HepG2 (cell line): ENCODE results near the gene ADCY7. TPM values are rescaled to one million over a fixed set of nuclear protein-coding genes. Genes with fewer than 3 reads are reported as not detected.

Experiments
- BORCS8-MEF2B ChIP-seq: sonication (generic); formaldehyde crosslinking; IDR thresholded peaks from 2 replicates; pipeline ENCODE4 v1.8.0; 2022; ENCODE audit warnings: mild to moderate bottlenecking, missing genetic modification reagents
- CREM ChIP-seq, 2 experiments: sonication (generic) in 1 of 2; formaldehyde crosslinking in 1 of 2; IDR thresholded peaks; 2 replicates each; pipeline versions ENCODE4 v1.4.0 to v1.6.1; 2016 to 2020; ENCODE audit warnings: antibody characterized with exemption in 1 of 2, mild to moderate bottlenecking in 1 of 2, missing genetic modification reagents in 1 of 2
- EHMT2 ChIP-seq: fragments of 200-600 bp; sonication (generic); IDR thresholded peaks from 2 replicates; pipeline ENCODE4 v1.7.0; 2017; ENCODE audit warnings: antibody characterized with exemption, low read depth, low read length, borderline replicate concordance
- FOXP1 ChIP-seq, 2 experiments: fragments of 450-650 bp in 1 of 2; IDR thresholded peaks; 2 replicates each; pipeline ENCODE4 v1.6.1; 2017 to 2018; ENCODE audit warnings: antibody characterized with exemption in 1 of 2
- KDM2A ChIP-seq: sonication (generic); formaldehyde crosslinking; IDR thresholded peaks from 2 replicates; pipeline ENCODE4 v1.4.0; 2020; ENCODE audit warnings: low read depth, missing genetic modification reagents, borderline replicate concordance
- KDM3A ChIP-seq: IDR thresholded peaks from 2 replicates; pipeline ENCODE4 v1.6.1; 2018; ENCODE audit warnings: low read depth, missing compliant biosample characterization
- NFE2L2 ChIP-seq: fragments of 150-350 bp; IDR thresholded peaks from 2 replicates; pipeline ENCODE4 v1.6.1; 2014; ENCODE audit warnings: low read length
- PCBP2 ChIP-seq: fragments of 200-400 bp; formaldehyde crosslinking; optimal IDR thresholded peaks from 2 replicates; pipeline ENCODE3; 2018; ENCODE audit warnings: low read length, low read depth; ENCODE audit not compliant: poor library complexity, severe bottlenecking
- SIX1 ChIP-seq: sonication (generic); formaldehyde crosslinking; IDR thresholded peaks from 2 replicates; pipeline ENCODE4 v1.4.0; 2020; ENCODE audit warnings: missing genetic modification reagents, borderline replicate concordance
- SP140L ChIP-seq: sonication (generic); formaldehyde crosslinking; IDR thresholded peaks from 2 replicates; pipeline ENCODE4 v1.4.0; 2020; ENCODE audit warnings: missing genetic modification reagents, borderline replicate concordance
- ZFP41 ChIP-seq: sonication (generic); formaldehyde crosslinking; IDR thresholded peaks from 2 replicates; pipeline ENCODE4 v1.4.0; 2020; ENCODE audit warnings: mild to moderate bottlenecking, missing genetic modification reagents, borderline replicate concordance
- ZNF10 ChIP-seq: sonication (generic); formaldehyde crosslinking; IDR thresholded peaks from 2 replicates; pipeline ENCODE4 v1.4.0; 2020; ENCODE audit warnings: mild to moderate bottlenecking, low read depth, missing genetic modification reagents, borderline replicate concordance
- ZNF234 ChIP-seq: sonication (generic); formaldehyde crosslinking; conservative IDR thresholded peaks from 2 replicates; pipeline ENCODE4 v1.5.1; 2020; ENCODE audit warnings: mild to moderate bottlenecking, missing genetic modification reagents
- ZNF335 ChIP-seq: sonication (generic); formaldehyde crosslinking; IDR thresholded peaks from 2 replicates; pipeline ENCODE4 v1.4.0; 2020; ENCODE audit warnings: missing genetic modification reagents
- ZNF451 ChIP-seq: sonication (generic); formaldehyde crosslinking; IDR thresholded peaks from 2 replicates; pipeline ENCODE4 v1.5.0; 2020; ENCODE audit warnings: mild to moderate bottlenecking, missing genetic modification reagents
- ZNF567 ChIP-seq: sonication (generic); formaldehyde crosslinking; IDR thresholded peaks from 2 replicates; pipeline ENCODE4 v1.8.1; 2023; ENCODE audit warnings: mild to moderate bottlenecking, missing genetic modification reagents, borderline replicate concordance
- ZNF572 ChIP-seq: sonication (generic); formaldehyde crosslinking; IDR thresholded peaks from 2 replicates; pipeline ENCODE4 v1.5.1; 2020; ENCODE audit warnings: mild to moderate bottlenecking, missing genetic modification reagents
- ZNF790 ChIP-seq: sonication (generic); formaldehyde crosslinking; IDR thresholded peaks from 2 replicates; pipeline ENCODE4 v1.8.0; 2022; ENCODE audit warnings: missing genetic modification reagents, mild to moderate bottlenecking, borderline replicate concordance
- polyA plus RNA-seq, 8 experiments: library from polyadenylated mRNA; depleted of rRNA in 3 of 8; stranded (reverse) in 7 of 8; unstranded in 1 of 8; fragments of >200 nt; fragmentation: Illumina TruSeq in 4 of 8; extraction: Trizol in 4 of 8; gene quantifications; 2 replicates each; pipeline versions ENCODE4 v1.2.1 to v1.2.3, GENCODE V29; 2011 to 2016; ENCODE audit warnings: low read depth in 4 of 8, missing spikeins in 1 of 8, mixed read lengths in 1 of 8; ENCODE audit not compliant: insufficient read depth in 1 of 8
- total RNA-seq, 5 experiments: library from RNA; depleted of rRNA; stranded (reverse); fragments of >200 nt; fragmentation: Illumina TruSeq; extraction: Trizol; gene quantifications; 2 replicates each; pipeline ENCODE4 v1.2.3, GENCODE V29; 2016; ENCODE audit warnings: low read depth in 1 of 5
- TF ChIP-seq, protein P1 (sequence below): sonication (generic); formaldehyde crosslinking; IDR thresholded peaks from 2 replicates; pipeline ENCODE4; 2020; ENCODE audit warnings: missing genetic modification reagents, mild to moderate bottlenecking, borderline replicate concordance
- TF ChIP-seq, protein P2 (sequence below): sonication (generic); formaldehyde crosslinking; IDR thresholded peaks from 2 replicates; pipeline ENCODE4 v1.5.0; 2020; ENCODE audit warnings: mild to moderate bottlenecking, missing genetic modification reagents, moderate library complexity
- TF ChIP-seq, protein P3 (sequence below): sonication (generic); formaldehyde crosslinking; IDR thresholded peaks from 2 replicates; pipeline ENCODE4 v1.5.1; 2020; ENCODE audit warnings: missing genetic modification reagents, mild to moderate bottlenecking, borderline replicate concordance
- TF ChIP-seq, protein P4 (sequence below): sonication (generic); formaldehyde crosslinking; IDR thresholded peaks from 2 replicates; pipeline ENCODE4 v1.8.0; 2022; ENCODE audit warnings: mild to moderate bottlenecking, missing genetic modification reagents; ENCODE audit not compliant: insufficient replicate concordance

The ADCY7 gene
- total and polyA plus RNA-seq, 2 of the 13 experiments (the other 11 are each of a cell fraction or from before 2014, with no cell fraction given) = 2.2 to 4.3 TPM

DNA sequence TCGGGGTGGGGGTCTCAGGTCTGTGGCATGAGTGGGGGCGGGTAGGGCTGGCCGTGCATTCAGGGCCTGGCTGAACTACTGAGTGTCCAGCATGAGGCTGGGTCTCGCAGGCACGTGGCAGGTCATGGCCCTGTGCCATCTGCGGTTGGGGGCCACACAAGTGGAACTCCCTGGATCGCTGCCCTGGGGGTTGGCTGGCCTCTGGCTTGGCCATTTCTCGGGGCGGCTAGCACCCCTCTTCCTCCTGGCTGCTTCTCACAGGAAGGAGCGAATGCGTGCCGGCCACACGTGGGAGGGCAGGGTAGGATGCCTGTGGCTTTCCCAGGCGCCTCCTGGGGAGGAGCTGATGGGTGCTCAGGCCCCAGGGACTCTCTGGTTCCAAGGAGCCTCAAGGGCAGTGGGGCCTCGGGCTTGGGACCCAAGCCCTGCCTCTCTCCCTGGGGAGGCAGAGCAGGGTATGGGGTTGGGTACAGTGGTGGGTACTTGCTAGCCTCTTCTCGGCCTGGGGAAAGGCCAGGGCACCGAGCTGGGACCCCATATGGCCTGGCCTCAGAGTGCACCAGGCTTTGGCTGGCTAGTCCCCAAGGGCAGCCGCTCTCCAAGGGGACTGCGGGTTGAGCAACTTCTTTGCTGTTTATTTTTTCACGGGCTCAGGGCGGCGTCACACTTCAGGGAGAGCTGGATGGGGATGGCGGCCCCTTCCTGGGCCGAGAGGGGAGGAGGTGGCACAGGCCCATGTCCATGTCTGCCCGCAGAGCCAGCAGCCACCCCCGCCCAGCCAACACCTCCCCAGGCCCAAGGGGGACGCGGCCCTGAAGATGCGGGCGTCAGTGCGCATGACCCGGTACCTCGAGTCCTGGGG lies 37.5 kb downstream of the ADCY7 start (continued):
- TF ChIP-seq FOXP1 (IDR thresholded peaks at IDR 0.05) (no peak), FOXP1 (CRISPR knock-in tag; IDR thresholded peaks at IDR 0.05) (peak; percentile 47), ZNF790 (CRISPR knock-in tag) (0 out of 2 replicates have a peak, but pooled peaks have one; percentile 10), ZFP41 (CRISPR knock-in tag) (no peak), ZNF234 (CRISPR knock-in tag) (no peak), SIX1 (CRISPR knock-in tag) (no peak), ZNF572 (CRISPR knock-in tag) (no peak), NFE2L2 (no peak), EHMT2 (no peak), SP140L (no peak), ZNF451 (CRISPR knock-in tag) (0 out of 2 replicates have a peak, but pooled peaks have one; percentile 21), ZNF10 (CRISPR knock-in tag) (no peak), PCBP2 (no peak), BORCS8-MEF2B (CRISPR knock-in tag) (no peak), KDM2A (CRISPR knock-in tag) (peak; percentile 57; the same call in 1 of the 2 replicates), ZNF335 (no peak), KDM3A (no peak), CREM (IDR thresholded peaks at IDR 0.05) (no peak), CREM (CRISPR knock-in tag; IDR thresholded peaks at IDR 0.05) (no peak), ZNF567 (no peak)
- TF ChIP-seq, protein P1, sequence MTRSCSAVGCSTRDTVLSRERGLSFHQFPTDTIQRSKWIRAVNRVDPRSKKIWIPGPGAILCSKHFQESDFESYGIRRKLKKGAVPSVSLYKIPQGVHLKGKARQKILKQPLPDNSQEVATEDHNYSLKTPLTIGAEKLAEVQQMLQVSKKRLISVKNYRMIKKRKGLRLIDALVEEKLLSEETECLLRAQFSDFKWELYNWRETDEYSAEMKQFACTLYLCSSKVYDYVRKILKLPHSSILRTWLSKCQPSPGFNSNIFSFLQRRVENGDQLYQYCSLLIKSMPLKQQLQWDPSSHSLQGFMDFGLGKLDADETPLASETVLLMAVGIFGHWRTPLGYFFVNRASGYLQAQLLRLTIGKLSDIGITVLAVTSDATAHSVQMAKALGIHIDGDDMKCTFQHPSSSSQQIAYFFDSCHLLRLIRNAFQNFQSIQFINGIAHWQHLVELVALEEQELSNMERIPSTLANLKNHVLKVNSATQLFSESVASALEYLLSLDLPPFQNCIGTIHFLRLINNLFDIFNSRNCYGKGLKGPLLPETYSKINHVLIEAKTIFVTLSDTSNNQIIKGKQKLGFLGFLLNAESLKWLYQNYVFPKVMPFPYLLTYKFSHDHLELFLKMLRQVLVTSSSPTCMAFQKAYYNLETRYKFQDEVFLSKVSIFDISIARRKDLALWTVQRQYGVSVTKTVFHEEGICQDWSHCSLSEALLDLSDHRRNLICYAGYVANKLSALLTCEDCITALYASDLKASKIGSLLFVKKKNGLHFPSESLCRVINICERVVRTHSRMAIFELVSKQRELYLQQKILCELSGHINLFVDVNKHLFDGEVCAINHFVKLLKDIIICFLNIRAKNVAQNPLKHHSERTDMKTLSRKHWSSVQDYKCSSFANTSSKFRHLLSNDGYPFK (CRISPR knock-in tag) = no peak
- TF ChIP-seq, protein P2, sequence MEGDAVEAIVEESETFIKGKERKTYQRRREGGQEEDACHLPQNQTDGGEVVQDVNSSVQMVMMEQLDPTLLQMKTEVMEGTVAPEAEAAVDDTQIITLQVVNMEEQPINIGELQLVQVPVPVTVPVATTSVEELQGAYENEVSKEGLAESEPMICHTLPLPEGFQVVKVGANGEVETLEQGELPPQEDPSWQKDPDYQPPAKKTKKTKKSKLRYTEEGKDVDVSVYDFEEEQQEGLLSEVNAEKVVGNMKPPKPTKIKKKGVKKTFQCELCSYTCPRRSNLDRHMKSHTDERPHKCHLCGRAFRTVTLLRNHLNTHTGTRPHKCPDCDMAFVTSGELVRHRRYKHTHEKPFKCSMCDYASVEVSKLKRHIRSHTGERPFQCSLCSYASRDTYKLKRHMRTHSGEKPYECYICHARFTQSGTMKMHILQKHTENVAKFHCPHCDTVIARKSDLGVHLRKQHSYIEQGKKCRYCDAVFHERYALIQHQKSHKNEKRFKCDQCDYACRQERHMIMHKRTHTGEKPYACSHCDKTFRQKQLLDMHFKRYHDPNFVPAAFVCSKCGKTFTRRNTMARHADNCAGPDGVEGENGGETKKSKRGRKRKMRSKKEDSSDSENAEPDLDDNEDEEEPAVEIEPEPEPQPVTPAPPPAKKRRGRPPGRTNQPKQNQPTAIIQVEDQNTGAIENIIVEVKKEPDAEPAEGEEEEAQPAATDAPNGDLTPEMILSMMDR (CRISPR knock-in tag) = peak; percentile 45
- TF ChIP-seq, protein P3, sequence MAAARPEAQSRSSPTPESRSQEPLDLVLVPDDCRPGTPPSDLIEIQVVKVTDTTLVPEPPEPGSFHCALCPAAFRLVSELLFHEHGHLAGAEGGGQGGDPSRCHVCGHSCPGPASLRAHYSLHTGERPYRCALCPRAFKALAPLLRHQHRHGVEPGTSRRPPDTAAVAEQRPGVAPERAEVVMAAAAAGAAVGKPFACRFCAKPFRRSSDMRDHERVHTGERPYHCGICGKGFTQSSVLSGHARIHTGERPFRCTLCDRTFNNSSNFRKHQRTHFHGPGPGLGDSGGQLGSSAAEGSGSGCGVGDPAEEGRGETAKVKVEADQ (CRISPR knock-in tag) = no peak
- TF ChIP-seq, protein P4, sequence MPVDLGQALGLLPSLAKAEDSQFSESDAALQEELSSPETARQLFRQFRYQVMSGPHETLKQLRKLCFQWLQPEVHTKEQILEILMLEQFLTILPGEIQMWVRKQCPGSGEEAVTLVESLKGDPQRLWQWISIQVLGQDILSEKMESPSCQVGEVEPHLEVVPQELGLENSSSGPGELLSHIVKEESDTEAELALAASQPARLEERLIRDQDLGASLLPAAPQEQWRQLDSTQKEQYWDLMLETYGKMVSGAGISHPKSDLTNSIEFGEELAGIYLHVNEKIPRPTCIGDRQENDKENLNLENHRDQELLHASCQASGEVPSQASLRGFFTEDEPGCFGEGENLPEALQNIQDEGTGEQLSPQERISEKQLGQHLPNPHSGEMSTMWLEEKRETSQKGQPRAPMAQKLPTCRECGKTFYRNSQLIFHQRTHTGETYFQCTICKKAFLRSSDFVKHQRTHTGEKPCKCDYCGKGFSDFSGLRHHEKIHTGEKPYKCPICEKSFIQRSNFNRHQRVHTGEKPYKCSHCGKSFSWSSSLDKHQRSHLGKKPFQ (CRISPR knock-in tag) = no peak
